GM21390 (cell line): ENCODE data around the gene ZNF174.
A peak's percentile ranks its signal among the peaks of the same experiment; 100 is the strongest.

ENCODE experiments used
- ATAC-seq: cut with Tn5 transposase; IDR thresholded peaks from one replicate; pipeline ENCODE4 v1.9.1; 2021; ENCODE audit not compliant: unreplicated experiment

The ZNF174 gene

DNA sequence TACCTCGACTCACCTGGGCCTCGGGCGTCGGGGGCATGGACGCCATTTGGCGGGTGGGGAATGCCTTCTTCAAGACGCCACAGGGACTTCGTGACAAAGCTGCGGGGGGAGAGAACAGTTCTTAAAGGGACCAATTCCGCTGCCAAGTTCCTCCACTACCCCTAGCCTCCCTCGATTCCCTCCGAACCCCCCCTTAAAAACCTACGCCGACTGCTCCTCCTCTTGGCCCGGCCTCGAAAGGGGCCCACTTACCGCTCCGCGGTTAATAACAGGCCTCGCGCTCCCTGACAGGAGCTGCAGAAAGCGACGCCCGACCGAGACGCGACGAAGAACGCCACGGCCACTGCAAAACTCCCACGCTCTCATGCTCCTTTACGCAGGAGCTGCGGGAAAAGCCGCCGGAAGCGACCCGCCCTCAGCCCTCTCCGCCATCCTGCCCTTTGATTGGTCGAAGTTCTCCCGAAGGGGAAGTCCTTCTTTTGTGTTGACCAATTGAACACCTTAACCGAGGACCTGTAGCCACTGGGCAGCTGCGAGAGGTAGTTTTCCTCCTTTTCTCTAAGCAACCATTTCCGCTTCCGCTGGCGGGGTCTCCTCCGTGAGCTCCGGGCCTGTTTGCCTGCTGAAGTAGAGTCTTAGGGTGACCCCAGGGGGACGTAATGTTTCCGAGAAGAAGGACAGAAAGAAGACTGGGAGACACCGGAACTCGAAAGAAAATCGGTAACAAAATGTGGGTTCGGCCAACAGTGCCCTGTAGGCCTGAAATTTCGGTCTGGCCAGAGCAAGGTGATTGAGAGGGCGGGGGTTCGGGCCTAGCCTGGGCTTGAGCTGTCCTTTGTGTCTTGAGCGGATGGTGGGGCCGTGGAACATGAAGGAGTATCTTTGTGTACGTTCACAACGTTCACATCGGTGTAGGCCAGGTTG is 42.4 kb downstream of the ZNF174 start, which contains the start of the genes NAA60 and ZNF597:
Gene NAA60 (plus strand): TSS at position 573 of the 924 bp plus-strand sequence. CDS start 32,548 bp downstream, outside the sequence.
Gene ZNF597 (minus strand): TSS at position 397 of the 924 bp plus-strand sequence. CDS start 351 bp downstream, at position 46.
- ATAC-seq, result peak; percentile 84

DNA sequence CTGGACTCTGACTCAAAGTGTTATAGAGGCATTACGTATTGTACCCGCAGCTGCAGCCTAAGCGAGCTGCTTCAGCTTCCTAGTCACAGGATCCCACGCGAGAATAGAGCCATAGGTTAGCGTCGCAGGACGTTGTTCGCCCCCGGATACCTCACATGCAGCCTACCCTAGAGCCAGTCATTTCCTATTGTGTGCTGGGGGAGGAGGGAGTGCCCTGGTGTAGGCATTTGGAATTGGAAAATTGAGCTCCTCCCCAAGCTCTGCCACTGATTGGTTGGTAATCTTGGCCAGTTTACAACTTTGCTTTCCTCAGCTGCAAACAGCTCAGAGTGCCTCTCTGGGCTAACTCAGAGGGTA is 43.0 kb downstream of the ZNF174 start:
- peak; percentile 10 for ATAC-seq

DNA sequence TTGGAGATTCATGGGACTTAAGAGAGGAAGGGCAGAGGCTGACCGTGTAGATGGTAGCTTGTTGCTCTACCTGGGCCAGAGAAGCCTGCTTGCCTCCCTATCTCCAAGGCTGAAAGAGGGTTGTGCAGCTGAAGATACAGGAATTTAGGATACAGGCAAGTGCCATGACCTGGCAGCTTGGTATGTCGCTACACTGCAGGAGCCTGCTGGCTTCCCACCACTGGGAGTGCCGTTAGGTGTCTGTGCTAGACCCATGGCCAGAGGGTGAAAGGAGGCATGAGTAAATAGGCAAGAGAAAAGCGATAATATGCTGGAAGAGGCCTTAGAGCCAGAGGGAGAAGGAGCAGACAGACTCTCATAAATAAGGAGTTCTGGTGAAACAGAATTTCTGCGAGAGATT is 53.1 kb downstream of the ZNF174 start:
- ATAC-seq, result no peak

DNA sequence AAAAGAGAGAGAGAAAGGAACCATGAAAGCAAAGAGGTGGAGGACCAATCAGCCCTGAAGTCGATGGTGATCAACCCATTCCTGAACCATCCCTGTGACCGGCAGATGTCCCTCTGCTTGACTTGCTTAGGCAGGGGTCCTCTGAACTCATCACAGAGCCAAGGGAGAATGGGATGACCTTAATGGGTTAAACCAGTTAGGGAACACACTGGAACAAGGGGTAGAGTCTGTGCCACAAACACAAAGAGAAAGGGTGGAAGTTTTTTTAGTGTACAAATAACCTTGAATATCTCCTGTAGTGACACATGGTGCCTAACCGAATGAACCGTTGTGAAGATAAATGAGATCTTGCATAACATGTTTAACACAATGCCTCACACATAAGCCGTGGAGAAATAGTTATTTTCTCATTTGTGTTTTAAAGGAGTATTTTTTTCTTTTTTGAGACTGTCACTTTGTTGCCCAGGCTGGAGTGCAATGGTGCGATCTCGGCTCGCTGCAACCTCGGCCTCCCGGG is 53.7 kb downstream of the ZNF174 start:
- ATAC-seq, result no peak

DNA sequence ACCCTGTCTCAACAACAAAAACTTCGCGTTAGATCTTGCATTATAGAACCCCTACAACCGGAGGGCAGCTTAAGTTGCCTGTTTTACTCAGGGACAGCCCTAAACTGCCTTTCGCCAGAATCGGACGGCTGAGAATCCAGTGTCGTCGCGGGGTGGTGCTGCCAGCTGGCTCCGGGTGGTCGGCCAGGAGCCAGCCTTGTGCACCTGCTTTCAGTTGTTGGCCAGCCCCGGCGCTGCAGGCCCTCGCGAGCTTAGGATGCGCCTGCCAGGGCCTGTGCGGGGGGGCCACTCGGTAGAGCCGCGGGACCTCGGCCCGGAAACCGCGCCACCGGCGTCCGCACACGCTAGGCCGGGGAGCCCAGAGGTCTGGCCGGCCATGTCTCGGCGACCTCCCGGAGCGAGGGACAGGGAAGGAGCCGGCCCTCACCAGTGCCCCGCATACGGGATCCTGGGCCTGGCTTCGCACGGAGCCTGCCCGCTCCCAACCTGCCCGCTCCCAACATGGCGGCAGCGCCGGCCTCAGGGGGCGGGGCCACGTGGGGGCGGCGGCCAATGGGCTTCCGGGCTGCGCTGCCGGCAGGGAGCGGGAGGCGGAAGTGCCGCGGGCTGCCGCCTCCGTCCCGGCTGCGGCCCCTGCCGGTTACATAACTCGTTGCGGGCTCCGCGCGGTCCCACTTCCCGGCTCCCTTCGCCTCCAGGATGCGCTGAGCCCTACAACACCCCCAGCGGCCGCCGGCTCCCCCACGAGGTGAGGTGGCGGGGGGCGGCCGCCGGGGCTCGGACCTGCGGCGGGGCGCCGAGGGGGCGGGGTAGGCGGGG is 56.6 kb downstream of the ZNF174 start:
- peak; percentile 73 for ATAC-seq

DNA sequence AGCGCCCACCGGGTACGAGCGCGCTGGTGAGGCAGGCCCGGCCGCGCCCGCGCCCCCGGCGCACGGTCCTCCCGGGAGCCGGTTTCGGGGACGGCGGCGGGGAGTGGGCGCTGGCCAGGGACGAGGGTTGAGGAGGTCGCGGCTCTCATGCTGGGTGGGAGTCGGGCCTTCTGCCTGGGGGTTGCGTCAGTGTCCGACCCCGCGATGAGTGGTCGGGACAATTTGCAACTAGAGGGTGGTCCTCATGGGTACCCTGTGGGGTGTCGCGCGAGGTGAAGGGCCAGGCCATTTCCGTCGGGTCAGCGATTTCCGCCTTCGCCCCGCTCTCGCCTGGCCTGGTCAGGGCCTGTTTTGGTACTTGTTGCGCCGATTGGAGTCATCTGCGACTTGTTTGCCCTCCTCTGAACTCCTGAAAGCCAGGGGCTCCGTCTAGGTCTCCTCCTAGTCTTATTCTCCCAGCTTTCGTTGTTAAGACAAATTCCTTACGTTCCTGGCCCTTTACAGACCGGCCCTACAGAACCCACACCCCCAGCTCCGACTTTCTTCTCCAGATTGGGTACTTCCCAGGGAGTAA is 57.4 kb downstream of the ZNF174 start:
- no peak for ATAC-seq

DNA sequence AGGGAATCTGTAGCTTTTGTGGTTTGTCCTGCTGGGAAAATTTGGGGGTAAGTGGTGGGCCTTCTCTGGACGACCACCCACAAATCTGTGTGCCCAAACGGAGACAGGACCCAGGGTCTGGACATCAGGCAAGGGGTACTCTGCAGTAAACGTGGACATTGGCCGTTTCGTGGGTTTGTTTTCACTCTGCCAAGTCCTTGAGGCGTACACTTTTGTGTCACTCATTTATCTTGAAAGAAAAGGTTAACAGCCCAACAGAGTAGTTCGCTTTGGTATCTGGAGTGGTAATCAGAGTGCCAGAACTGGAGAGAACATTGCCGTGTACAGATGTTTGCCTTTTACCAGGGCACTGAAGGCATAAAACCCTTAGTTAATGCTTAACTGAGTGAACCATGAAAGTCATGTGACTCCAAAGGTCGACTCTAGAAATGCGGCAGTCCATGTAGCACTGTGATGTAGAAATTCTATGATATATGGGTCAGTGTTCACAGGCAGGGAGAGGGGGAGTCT is 57.9 kb downstream of the ZNF174 start:
- ATAC-seq, result no peak
